ENCODE measurements around the gene NCOA6.

Gene NCOA6

GRCh38 chr20:34825530-34826362 lies at the start of gene NCOA6:
Gene NCOA6 (minus strand): TSS chr20:34825651. CDS start chr20:34782355, 43,296 bp downstream.
- peak; percentile 32 to 37 for DNase-seq

DNA sequence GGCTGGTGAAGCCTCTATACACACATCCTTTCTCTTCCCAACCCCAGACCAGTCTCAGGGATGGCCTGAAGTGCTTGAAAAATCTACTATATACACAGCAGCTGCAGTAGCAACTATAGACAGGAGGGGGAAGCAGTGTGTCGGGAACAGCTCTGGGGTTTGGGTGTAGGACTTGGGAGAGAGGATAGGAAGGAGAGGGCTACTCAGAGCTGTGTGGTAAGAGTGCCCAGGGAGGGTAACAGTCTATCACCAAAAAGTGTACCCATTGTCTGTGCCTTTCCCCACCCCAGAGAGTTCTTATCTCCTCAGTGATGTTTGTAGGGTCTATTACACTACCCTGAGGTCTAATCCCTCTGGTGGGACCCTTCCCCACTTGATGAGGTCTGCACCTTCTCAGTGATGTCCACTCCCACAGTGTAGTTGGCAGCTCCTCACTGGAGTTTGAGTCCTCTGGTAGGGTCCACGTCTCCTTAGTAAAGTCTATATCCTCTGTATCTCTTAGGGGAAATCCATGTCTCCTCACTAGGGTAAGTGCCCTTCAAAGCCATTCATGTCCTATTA lies 48.7 kb upstream of the NCOA6 start:
- peak; percentile 85 to 88 for DNase-seq

- DNase-seq, result no peak
Measured at GRCh38 chr20:34873583-34874093, 48.2 kb upstream of the NCOA6 start.

DNA sequence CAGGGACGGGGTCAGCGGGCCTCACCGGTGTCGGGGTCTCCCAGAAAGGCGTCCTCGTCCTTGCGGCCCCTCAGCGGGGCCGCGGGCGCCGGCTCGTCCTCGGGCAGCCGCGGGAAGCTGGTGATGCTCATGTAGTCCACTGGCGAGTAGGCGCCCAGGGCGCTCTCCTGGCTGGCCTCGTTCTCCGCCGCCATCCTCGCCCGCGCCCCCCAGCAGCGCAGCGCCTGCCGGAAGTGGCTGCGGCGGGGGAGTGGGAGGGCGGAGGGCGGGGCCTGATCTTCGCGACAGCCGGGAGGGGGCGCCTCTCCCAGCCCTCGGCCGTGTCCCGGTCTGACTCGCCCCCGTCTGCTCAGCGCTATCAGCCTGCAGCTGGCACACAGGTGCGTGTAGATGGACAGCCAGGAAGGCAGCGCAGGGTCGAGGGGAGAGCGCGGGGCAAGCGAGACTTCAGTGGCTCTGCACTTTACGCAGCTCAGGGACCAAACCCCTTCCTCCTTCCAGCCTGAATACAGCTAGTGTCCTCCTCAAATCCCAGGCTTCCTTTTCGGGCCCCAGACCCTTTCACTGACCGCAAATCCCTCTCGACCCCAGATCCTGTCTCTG lies 47.3 kb upstream of the NCOA6 start, which contains the start of gene GGT7:
Gene GGT7, minus strand, starts transcription at position 235 of the 603 bp plus-strand sequence. Its CDS starts 41 bp downstream, at position 194.
- no peak for DNase-seq

GRCh38 chr20:34871966-34872621 lies 46.6 kb upstream of the NCOA6 start:
- no peak for DNase-seq

DNA sequence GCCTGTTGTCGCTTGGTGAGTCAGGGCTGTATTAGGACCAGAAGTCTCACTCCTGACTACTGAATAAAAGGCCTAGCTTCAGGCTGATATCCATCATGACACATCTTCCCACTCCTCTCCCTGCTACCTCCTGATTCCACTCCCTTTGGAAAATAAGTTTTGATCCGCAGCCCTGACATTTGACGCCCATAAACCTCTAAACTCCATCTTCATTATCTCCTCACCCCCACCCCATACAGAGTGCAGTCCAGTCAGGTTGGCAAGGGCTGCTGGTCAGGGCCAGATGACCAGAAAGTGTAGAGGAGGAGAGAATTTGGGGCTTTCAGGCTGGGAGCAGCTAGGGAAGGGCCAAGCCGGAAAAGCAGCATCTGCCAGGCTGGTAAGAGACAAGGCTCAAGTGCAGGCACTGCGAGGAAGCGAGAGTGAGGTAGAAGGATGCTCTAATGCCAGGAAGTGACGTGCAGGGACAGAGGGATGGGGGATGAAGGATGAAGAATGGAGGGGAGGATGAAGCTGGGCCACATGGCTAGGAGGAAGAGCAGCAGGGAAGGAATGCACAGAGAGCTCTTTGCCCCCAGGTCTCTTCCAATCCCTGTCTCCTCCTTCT lies 46.0 kb upstream of the NCOA6 start:
- DNase-seq, result no peak

- DNase-seq, result no peak
Measured at GRCh38 chr20:34864216-34864615, 38.8 kb upstream of the NCOA6 start.

DNA sequence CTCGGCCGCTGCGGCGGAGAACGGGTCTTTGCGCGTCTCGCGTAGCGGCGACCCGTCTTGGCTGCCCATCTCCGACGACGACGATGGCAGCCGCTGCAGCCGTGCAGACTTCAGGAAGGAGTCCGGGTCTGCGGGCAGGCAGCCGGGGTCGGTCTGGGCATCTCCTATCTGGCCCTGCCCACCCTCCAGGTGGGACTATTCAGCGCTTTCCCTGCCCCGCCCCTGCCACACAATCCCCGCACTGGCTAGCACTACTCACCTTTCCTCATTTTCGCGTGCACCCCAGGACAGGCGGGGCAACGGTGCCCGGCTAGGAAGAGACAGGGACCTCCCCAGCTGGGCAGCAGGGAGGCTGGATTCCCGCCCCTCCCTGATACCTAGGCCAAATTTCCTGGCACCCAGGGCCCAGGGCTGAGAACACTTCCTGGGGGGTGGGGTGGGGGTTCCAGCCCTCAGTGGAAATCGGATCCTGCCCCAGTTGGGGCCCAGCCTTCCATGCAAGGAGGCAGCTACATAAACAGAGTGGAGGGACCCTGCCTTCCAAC lies 38.0 kb upstream of the NCOA6 start:
- DNase-seq, result no peak

- no peak for DNase-seq
Measured at GRCh38 chr20:34862724-34863123, 37.3 kb upstream of the NCOA6 start.

GRCh38 chr20:34861386-34862084 lies 36.1 kb upstream of the NCOA6 start:
- DNase-seq, result no peak

DNA sequence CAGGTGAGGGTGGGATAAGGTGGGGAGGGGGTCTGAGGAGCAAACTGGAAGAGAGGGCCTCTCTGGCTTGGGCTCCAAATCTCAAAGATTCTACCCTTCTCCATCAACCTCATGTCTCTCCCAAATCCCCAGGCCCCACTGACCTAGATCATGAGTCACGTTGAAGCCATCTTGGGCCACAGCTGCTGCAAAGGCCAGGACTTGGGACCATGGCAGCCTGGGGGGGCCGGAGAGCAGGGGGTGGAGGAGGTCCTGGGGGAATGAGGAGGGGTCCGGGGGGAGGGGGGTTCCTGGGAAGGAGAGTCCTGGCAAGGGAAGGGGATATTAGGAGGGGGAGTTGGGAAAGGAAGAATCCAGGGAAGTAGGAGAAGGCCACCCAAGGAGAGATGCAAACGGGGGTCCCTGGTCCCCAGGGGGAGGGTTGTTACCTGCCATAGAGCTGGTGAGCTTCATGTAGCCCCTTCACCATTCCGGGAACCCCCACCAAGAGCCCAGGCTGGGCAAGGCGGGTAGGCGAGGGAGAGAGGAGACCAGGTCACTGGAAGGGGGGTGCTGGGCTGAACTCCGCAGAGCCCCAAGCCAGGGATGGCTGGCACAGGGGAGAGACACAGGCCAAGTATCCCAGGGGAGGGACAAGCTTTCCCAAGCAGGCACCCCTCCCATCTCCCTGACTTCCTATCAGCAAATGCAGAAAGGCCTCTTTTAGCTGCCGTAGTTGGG lies 34.5 kb upstream of the NCOA6 start:
- no peak for DNase-seq

- no peak for DNase-seq
Measured at GRCh38 chr20:34859367-34859766, 33.9 kb upstream of the NCOA6 start.

GRCh38 chr20:34852298-34852697 lies 26.8 kb upstream of the NCOA6 start:
- no peak for DNase-seq

DNA sequence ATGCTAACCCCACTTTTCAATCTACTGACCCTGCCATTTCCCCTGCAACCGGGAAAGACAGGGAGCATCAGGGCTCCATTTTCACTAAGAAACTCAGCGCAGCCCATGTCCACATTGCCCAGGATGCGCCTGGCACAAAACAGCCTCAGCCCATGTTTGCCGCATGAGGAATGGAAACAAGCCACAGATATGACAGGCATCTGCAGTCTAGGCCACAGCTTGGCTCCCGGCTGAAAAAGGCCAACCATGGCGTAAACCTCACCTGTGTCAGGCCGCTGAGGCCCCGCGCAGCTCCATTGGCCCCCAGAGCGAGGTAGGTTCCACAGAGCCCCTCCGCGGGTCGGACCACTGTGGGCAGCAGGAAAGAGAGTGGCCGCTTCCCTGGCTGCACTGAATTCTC lies 25.5 kb upstream of the NCOA6 start:
- DNase-seq, result no peak

- DNase-seq, result no peak
Measured at GRCh38 chr20:34849778-34850177, 24.3 kb upstream of the NCOA6 start.

GRCh38 chr20:34848597-34848996 lies 23.1 kb upstream of the NCOA6 start:
- DNase-seq, result no peak

DNA sequence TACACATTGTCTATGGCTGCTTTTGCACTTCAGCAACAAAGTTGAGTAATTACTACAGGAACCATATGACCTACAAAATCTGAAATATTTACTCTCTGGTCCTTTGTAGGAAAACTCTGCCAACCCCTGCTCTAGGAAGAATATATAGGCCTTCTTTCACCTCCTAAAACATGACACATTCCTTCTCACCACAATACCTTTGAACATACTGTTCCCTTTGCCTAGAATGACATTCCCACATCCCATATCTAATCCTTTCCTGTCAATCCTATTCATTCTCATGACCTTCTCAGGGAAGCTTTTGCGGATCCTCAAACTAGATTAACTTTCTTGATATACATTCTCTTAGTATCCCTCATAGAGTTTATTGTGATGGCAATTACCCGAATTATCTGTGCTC lies 18.0 kb upstream of the NCOA6 start:
- DNase-seq, result no peak

- no peak for DNase-seq
Measured at GRCh38 chr20:34842143-34842542, 16.7 kb upstream of the NCOA6 start.

DNA sequence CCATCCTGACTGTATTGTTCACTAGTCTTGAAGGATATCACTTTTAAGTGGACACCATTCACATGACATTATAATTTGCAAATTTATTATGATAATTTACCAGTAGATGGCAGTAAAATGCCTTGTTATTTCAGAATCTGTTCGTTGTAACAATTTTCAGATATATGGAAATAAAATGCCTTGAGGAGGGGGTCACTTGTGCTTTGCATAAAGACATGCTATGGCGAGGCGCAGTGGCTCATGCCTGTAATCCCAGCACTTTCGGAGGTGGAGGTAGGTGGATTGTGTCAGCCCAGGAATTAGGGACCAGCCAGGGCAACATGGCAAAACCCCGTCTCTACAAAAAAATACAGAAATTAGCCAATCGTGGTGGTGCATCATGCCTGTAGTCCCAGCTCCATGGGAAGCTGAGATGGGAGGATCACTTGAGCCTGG lies 9.0 kb upstream of the NCOA6 start:
- peak; percentile 44 to 59 for DNase-seq

GRCh38 chr20:34831936-34832335 lies 6.5 kb upstream of the NCOA6 start:
- no peak for DNase-seq

- no peak for DNase-seq
Measured at GRCh38 chr20:34829191-34829590, 3.7 kb upstream of the NCOA6 start.
